Superior temporal gyrus (tissue), 1 donor: ENCODE results near the gene ADAMTSL2.

Source experiments
- DNase-seq: peaks from one replicate; pipeline ENCODE4 v3.0.0-alpha.2; 2016; ENCODE audit errors: extremely low spot score

ADAMTSL2 gene

GRCh38 chr9:133589454-133590227 lies 55.1 kb downstream of the ADAMTSL2 start:
- no peak for DNase-seq

DNA sequence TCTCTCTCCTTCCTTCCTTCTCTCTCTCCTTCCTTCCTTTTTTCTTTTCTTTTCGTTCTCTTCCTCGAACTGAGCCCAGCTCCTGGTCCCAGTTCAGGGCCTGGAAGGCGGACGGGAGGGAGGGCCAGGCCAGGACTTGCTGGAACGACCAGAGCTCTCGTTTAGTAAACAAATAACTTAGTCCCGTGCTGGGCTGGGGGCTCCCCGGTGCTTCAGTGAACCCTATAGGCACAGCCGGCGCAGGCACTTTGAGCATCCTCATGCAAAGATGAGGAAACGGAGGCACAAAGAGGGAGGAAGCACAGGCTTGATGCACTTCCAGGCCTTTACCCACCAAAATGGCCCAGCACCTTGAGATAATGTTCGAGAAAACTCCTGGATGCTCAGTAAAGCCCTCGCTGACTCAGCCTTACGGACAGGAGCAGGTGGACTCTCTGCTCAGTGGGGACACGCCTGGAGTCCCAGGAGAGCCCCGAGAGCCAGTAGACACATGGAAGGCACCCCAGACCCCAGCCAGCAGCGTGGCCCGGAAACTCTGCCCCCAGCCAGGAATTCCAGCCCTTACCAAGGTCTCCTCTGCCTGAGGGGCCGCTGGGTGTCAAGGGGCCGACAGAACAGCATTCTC lies 55.8 kb downstream of the ADAMTSL2 start:
- no peak for DNase-seq

DNA sequence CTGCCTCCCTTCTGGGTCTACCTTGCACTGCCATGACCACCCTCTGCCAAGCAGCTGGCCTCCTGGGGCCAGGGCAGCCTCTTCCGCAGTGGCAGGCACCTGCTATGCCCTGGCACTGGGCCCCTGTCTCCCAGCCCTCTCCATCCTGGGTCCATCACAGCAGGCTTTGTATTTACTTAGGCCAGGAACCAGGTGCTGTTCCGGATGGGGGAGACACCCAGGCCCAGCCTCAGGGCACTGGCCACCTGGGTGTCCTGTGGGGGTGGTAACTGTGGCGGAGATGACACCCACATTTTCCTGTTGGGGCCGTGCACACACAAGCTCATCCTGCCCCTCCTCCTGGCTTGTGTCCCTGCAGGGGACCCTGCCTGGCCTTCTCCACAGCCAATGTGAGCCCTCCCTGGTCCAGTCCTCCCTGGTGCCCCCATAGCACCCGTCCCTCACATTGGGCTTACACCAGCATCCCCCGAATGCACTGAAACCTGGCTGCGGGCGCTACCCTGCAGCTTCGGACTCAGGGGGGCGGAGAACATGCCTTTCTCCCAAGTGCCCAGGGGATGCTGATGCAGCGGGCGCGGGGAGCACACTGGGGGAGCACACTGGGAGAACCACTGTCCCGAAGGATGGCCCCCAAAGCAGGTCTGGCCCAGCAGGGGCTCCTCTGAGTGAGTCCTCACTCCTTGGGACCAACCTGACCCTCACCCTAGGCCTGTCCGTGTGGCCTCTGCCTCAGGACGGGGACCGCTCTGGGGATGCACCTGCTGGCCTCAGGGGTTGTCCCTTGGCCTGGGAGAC lies 56.8 kb downstream of the ADAMTSL2 start:
- DNase-seq: no peak

DNA sequence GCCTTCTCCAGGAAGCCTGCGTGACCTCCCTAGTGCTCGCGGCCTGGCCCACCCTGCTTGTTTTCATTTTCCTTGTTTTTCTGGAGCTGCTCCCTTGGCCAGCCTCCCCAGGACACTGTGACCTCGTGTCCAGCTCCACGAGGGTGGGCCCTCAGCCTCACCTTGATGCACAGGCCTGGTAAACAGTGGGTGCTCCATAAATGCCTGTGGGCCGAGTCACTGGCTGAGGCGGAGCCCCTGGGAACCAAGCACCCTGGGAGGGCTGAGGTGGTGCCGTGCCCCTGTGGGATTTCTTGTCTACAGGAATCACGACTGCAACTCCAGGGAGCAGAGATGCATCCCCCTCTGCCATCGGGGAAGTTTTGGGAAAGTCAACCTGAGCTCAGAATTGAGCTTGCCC lies 57.5 kb downstream of the ADAMTSL2 start:
- DNase-seq: no peak

GRCh38 chr9:133592731-133593409 lies 58.4 kb downstream of the ADAMTSL2 start:
- no peak for DNase-seq

GRCh38 chr9:133593587-133594253 lies 59.2 kb downstream of the ADAMTSL2 start:
- DNase-seq: no peak

- no peak for DNase-seq
Observed at GRCh38 chr9:133594310-133594709, 59.8 kb downstream of the ADAMTSL2 start.

DNA sequence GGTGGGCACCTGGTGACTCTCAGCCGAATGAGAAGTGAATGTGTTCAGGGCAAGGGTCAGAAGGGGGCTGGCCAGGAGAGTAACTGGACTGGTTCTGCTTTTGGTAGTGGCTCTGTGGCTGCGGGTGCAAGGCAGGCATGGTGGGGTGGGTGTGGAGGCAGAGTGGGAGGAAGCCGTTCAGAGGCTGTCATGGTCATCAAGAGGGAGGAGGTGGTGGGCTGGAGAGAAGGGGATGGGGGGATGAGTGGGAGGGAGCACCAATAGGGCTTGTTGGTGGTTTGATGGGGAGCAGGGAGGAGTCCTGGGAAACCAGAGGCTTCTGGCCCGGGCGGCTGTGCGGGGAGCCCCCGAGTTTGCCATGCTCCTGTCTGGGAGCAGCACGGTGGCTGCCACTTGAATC lies 61.4 kb downstream of the ADAMTSL2 start:
- no peak for DNase-seq

DNA sequence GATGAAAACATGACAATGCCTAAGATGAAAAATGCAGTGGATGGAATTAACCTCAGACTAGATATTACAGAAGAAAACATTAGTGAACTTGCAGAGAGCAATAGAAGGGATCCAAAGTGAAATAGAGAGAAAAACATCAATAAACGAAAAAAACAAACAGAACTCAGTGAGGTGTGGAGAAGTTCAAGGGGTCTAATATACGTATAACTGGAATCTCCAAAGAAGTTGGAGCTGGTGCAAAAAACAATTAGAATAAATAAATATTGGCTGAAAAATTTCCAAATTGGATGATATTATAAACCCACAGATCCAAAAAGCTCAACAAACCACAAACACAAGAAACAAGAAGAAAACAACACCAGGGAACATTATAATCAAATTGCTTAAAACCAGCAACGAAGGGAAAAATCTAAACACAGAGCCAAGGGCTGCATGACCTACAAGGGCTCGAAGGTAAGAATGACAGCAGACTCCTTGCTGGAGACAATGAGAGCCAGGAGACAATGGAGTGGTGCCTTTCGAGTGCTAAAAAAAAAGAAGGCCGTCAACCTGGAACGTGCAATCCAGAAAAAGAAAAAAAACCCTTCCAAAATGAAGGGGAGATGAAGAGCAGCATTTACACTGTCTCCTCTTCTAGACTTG lies 62.9 kb downstream of the ADAMTSL2 start:
- no peak for DNase-seq

- no peak for DNase-seq
Observed at GRCh38 chr9:133598978-133599377, 64.5 kb downstream of the ADAMTSL2 start.

GRCh38 chr9:133599470-133600173 lies 65.1 kb downstream of the ADAMTSL2 start:
- no peak for DNase-seq

GRCh38 chr9:133600739-133601138 lies 66.2 kb downstream of the ADAMTSL2 start:
- DNase-seq: no peak

- no peak for DNase-seq
Observed at GRCh38 chr9:133601746-133602145, 67.2 kb downstream of the ADAMTSL2 start.

- DNase-seq: no peak
Observed at GRCh38 chr9:133602277-133602676, 67.8 kb downstream of the ADAMTSL2 start.

DNA sequence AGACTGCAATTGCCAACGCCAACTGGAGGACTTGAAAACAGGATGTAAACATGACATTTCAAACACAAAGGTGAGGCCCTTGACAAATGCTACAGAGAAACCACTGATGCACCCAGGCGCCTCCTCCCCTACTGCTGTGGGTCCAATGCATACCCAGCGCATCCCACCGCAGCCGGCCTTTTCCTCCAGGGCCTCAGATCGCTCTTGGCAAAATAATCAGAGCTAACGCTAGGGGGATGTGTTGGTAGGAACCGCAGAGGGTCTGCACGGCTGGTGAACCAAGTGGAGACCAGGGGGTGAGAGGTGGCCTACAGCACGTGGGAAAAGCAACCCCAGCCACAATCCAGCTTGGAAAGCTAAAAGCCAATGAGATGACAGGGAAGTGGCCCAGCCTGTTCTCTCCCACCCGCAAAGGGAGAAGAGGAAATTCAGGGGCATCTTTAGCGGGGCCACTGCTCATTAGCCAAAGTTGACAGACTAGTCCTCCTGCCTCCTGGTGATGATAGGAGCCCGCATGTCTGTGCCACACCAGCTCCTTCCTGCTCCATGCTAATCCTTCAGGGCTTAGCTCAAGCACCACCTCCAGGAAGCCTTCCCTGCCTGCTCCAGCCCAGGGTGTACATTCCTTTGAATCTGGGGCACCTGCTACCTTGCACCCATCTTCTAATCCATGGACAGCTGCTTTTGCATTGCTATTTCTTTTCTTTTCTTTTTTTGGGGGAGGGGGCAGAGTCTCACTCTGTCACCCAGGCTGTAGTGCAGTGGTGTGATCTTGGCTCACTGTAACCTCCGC lies 68.8 kb downstream of the ADAMTSL2 start:
- DNase-seq: no peak

DNA sequence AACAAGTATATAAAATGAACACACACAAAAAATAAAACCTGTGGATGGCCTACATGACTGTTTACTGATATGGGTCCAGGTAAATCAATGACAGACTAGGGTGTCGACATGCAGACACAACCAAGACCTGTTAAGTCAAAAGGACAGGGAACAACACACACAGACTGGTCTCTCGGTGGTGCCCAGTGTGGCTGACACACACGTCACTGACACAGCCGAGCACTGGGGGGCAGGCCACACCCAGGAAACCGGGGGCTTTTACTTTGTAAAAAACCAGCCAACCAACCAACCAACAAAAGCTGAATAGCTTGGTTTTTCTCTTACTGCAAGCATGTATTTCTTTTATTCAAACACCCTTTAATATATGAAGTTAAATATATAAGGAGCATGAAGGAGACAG lies 69.7 kb downstream of the ADAMTSL2 start:
- DNase-seq: no peak

- no peak for DNase-seq
Observed at GRCh38 chr9:133604856-133605255, 70.4 kb downstream of the ADAMTSL2 start.

DNA sequence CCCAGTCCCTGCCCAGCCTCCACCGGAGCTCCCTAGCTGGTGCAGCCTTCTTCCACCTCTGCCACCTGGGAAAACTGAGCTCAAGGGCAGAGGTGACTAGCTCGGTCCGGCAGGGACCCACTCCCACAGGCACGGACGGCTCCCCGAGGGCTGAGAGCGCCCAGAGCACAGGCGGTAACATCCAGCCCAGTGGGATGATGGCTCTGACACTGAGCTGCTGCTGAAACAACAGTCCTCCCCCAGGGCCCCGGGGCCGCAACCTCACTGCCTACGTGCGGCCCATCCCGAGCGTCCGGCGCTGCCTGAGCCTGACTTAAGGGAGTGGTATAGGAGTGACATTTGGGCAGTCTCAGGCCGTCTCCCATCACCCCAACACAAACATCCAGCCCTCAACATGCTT lies 70.9 kb downstream of the ADAMTSL2 start:
- DNase-seq: no peak

GRCh38 chr9:133605856-133606707 lies 71.6 kb downstream of the ADAMTSL2 start:
- DNase-seq: no peak
